ENCODE measurements around the gene NCF1. TPM values are rescaled to one million over a fixed set of nuclear protein-coding genes. Genes with fewer than 3 reads are reported as not detected.
"Not testable (repeated sequence)": the region's sequence is repeated elsewhere in the genome, so short reads cannot be mapped to it uniquely, and the experiment has no call there.

NCF1 gene
- polyA plus RNA-seq, 1 of the 3 experiments (the other 2 are of a cell fraction), result not detected

- H3K27me3 ChIP-seq (ENCODE audit: insufficient read depth); H3K4me2 ChIP-seq; CTCF ChIA-PET; POLR2A ChIA-PET; H3K4me1 ChIP-seq (ENCODE audit: control insufficient read depth in 1 of 2, insufficient read depth in 2 of 2, low read depth in 1 of 2, low read length in 1 of 2); H3K4me3 ChIP-seq (ENCODE audit: low read depth in 2 of 2, low read length in 1 of 2); H3K9ac ChIP-seq; H4K20me1 ChIP-seq (ENCODE audit: insufficient read depth); H2AFZ ChIP-seq (ENCODE audit: low read depth); DNase-seq; H3K36me3 ChIP-seq (replicated peaks in 1 of 2; ENCODE audit: control insufficient read depth in 1 of 2, insufficient read depth in 2 of 2, low read length in 1 of 2); H3K9me2 ChIP-seq; H3K79me2 ChIP-seq (ENCODE audit: insufficient read depth); H3K9me3 ChIP-seq; H3K27ac ChIP-seq (ENCODE audit: low read depth in 2 of 2, low read length in 1 of 2); H3F3A ChIP-seq (replicated peaks; ENCODE audit: insufficient read depth): not testable (repeated sequence)
- WGBS (ENCODE audit: low lambda C conversion rate), result no CpG with 5 or more reads among the region's 23 CpGs
Observed at GRCh38 chr7:74820146-74820805, 46.5 kb downstream of the NCF1 start.

DNA sequence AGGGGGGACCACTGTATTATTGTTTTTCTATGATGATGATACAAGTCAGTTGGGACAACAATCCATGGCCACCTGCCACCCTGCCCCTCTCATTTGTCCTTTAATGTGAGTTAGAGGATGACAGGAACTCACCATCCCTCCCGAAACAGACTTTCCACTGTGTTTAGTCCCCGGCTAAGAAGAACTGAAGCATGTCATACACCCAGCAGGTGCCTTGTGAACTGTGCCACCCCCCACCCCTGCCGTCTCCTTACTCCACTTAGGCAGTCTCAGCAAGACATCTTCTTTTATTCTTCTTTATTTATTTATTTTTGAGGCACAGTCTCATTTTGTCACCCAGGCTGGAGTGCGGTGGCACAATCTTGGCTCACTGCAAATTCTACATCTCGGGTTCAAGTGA, 47.4 kb downstream of the NCF1 start:
- H3K27ac ChIP-seq (ENCODE audit: low read depth in 2 of 2, low read length in 1 of 2); H3K36me3 ChIP-seq (replicated peaks in 1 of 2; ENCODE audit: control insufficient read depth in 1 of 2, insufficient read depth in 2 of 2, low read length in 1 of 2); H3K9ac ChIP-seq; H3K27me3 ChIP-seq (ENCODE audit: insufficient read depth); H3K9me2 ChIP-seq; DNase-seq; H2AFZ ChIP-seq (ENCODE audit: low read depth); POLR2A ChIA-PET; CTCF ChIA-PET; H3F3A ChIP-seq (replicated peaks; ENCODE audit: insufficient read depth); H3K4me2 ChIP-seq; H3K4me3 ChIP-seq (ENCODE audit: low read depth in 2 of 2, low read length in 1 of 2); H3K79me2 ChIP-seq (ENCODE audit: insufficient read depth); H3K4me1 ChIP-seq (ENCODE audit: control insufficient read depth in 1 of 2, insufficient read depth in 2 of 2, low read depth in 1 of 2, low read length in 1 of 2); H3K9me3 ChIP-seq; H4K20me1 ChIP-seq (ENCODE audit: insufficient read depth): not testable (repeated sequence)
- WGBS (ENCODE audit: low lambda C conversion rate), result 100% methylated on average over 2 of the region's 5 CpGs

GRCh38 chr7:74829959-74830358, 56.1 kb downstream of the NCF1 start:
- H3K79me2 ChIP-seq (ENCODE audit: insufficient read depth); H3K9me3 ChIP-seq; H3K9me2 ChIP-seq; CTCF ChIA-PET; H3K4me3 ChIP-seq (ENCODE audit: low read depth in 2 of 2, low read length in 1 of 2); H3K4me2 ChIP-seq; H3F3A ChIP-seq (replicated peaks; ENCODE audit: insufficient read depth); H3K27me3 ChIP-seq (ENCODE audit: insufficient read depth); H3K36me3 ChIP-seq (replicated peaks in 1 of 2; ENCODE audit: control insufficient read depth in 1 of 2, insufficient read depth in 2 of 2, low read length in 1 of 2); H3K4me1 ChIP-seq (ENCODE audit: control insufficient read depth in 1 of 2, insufficient read depth in 2 of 2, low read depth in 1 of 2, low read length in 1 of 2); H3K9ac ChIP-seq; H2AFZ ChIP-seq (ENCODE audit: low read depth); H3K27ac ChIP-seq (ENCODE audit: low read depth in 2 of 2, low read length in 1 of 2); POLR2A ChIA-PET; H4K20me1 ChIP-seq (ENCODE audit: insufficient read depth); DNase-seq: not testable (repeated sequence)
- 55% methylated on average over 4 of the region's 4 CpGs for WGBS (ENCODE audit: low lambda C conversion rate)

GRCh38 chr7:74830411-74830810, 56.6 kb downstream of the NCF1 start:
- H3K4me2 ChIP-seq; H3K4me3 ChIP-seq (ENCODE audit: low read depth in 2 of 2, low read length in 1 of 2); H3K27me3 ChIP-seq (ENCODE audit: insufficient read depth); H3K79me2 ChIP-seq (ENCODE audit: insufficient read depth); H3K36me3 ChIP-seq (replicated peaks in 1 of 2; ENCODE audit: control insufficient read depth in 1 of 2, insufficient read depth in 2 of 2, low read length in 1 of 2); H3K9me2 ChIP-seq; H3K4me1 ChIP-seq (ENCODE audit: control insufficient read depth in 1 of 2, insufficient read depth in 2 of 2, low read depth in 1 of 2, low read length in 1 of 2); H3F3A ChIP-seq (replicated peaks; ENCODE audit: insufficient read depth); H3K27ac ChIP-seq (ENCODE audit: low read depth in 2 of 2, low read length in 1 of 2); H3K9me3 ChIP-seq; H2AFZ ChIP-seq (ENCODE audit: low read depth); H3K9ac ChIP-seq; H4K20me1 ChIP-seq (ENCODE audit: insufficient read depth); DNase-seq; CTCF ChIA-PET; POLR2A ChIA-PET: not testable (repeated sequence)
- 90% methylated on average over 3 of the region's 4 CpGs for WGBS (ENCODE audit: low lambda C conversion rate)

Other genes with a start within 250 kb of the NCF1 start
- 90.2 and 90.5 TPM in 2 replicates for gene GTF2I, start 116.3 kb upstream of the NCF1 start, polyA plus RNA-seq (2012; rRNA removed)
- 23.6 and 29.5 TPM in 2 replicates for gene GTF2IRD2, start 77.6 kb downstream of the NCF1 start, polyA plus RNA-seq (2012; rRNA removed)
- 4.5 and 5.4 TPM in 2 replicates for gene CASTOR2, start 190.7 kb downstream of the NCF1 start, polyA plus RNA-seq (2012; rRNA removed)

Data from SK-N-SH (cell line).